ENCODE measurements around the gene TBK1.

The TBK1 gene

GRCh38 chr12:64550755-64551154, 98.8 kb downstream of the TBK1 start:
- no peak for DNase-seq

GRCh38 chr12:64551676-64552075, 99.8 kb downstream of the TBK1 start:
- DNase-seq = no peak
